Smooth muscle cell (in vitro differentiated cells): ENCODE measurements around the gene NPIPB2. TPM values are rescaled to one million over a fixed set of nuclear protein-coding genes. Genes with fewer than 3 reads are reported as not detected.

Experiments used
- DNase-seq: peaks from one replicate; lab custom pipeline; 2025; ENCODE audit not compliant: unreplicated experiment; lab: John Stamatoyannopoulos, UW
- H2AFZ ChIP-seq: fragments of 200-600 bp; sonication (generic); 2 replicates; pipeline ENCODE4 v1.6.0; 2016; ENCODE audit warnings: antibody characterized with exemption, low read depth, mild to moderate bottlenecking
- H3F3A ChIP-seq: fragments of 200-600 bp; sonication (generic); 2 replicates; pipeline ENCODE4 v1.6.0; 2017; ENCODE audit warnings: antibody characterized with exemption, low read depth
- H3K27ac ChIP-seq: fragments of 200-600 bp; sonication (generic); 2 replicates; pipeline ENCODE4 v1.5.1; 2016; ENCODE audit warnings: low read depth, mild to moderate bottlenecking
- H3K27me3 ChIP-seq: fragments of 200-600 bp; sonication (generic); 2 replicates; pipeline ENCODE4 v1.6.1; 2016; ENCODE audit warnings: low read depth, mild to moderate bottlenecking
- H3K36me3 ChIP-seq: fragments of 200-600 bp; sonication (generic); 2 replicates; pipeline ENCODE4 v1.5.1; 2016; ENCODE audit warnings: low read depth
- H3K4me1 ChIP-seq: fragments of 200-600 bp; sonication (generic); 2 replicates; pipeline ENCODE4 v1.5.1; 2016; ENCODE audit warnings: low read depth
- H3K4me2 ChIP-seq: fragments of 200-600 bp; sonication (generic); 2 replicates; pipeline ENCODE4 v1.6.0; 2016; ENCODE audit warnings: mild to moderate bottlenecking
- H3K4me3 ChIP-seq: fragments of 200-600 bp; sonication (generic); 2 replicates; pipeline ENCODE4 v1.5.1; 2016; ENCODE audit warnings: mild to moderate bottlenecking
- H3K79me2 ChIP-seq: fragments of 200-600 bp; sonication (generic); 2 replicates; pipeline ENCODE4 v1.6.0; 2016; ENCODE audit warnings: low read depth, mild to moderate bottlenecking
- H3K9ac ChIP-seq: fragments of 200-600 bp; sonication (generic); 2 replicates; pipeline ENCODE4 v1.6.0; 2016; ENCODE audit warnings: low read depth
- H3K9me3 ChIP-seq: fragments of 200-600 bp; sonication (generic); replicated peaks from 2 replicates; pipeline ENCODE4 v1.5.1; 2016; ENCODE audit warnings: low read depth
- H4K20me1 ChIP-seq: fragments of 200-600 bp; sonication (generic); 2 replicates; pipeline ENCODE4 v1.6.0; 2016; ENCODE audit warnings: low read depth
- CTCF ChIP-seq: fragments of 200-600 bp; sonication (generic); IDR thresholded peaks from 2 replicates; pipeline ENCODE4 v1.5.1; 2017; ENCODE audit warnings: borderline replicate concordance, mild to moderate bottlenecking, antibody characterized with exemption; ENCODE audit not compliant: insufficient read depth, poor library complexity, severe bottlenecking
- WGBS: methylation state at CpG from one replicate; pipeline ENCODE4 v1.1.7; 2016; ENCODE audit warnings: low lambda C conversion rate; 5-methylcytosine and 5-hydroxymethylcytosine counted together
- polyA plus RNA-seq: library from polyadenylated mRNA; unstranded; fragments of >200 nt; fragmentation: Nextera tagmentation; extraction: Ambion mirVana; gene quantifications from 2 replicates; pipeline ENCODE4 v1.2.1, GENCODE V29; 2016
- total RNA-seq: library from RNA; depleted of rRNA; stranded (reverse); fragments of >200 nt; gene quantifications from 2 replicates; pipeline ENCODE4 v1.2.3, GENCODE V29; 2014

Gene NPIPB2
- total and polyA plus RNA-seq, 2 experiments from 2014 or later, result 3.8 to 10.6 TPM

GRCh38 chr16:11890231-11890965 lies 51.4 kb downstream of the NPIPB2 start:
- peaks cover 40% of the 10 kb centered on the region for H3K79me2 ChIP-seq
- peaks cover 21% of the 10 kb centered on the region for H4K20me1 ChIP-seq
- no peak overlapping the region for H3K27ac ChIP-seq
- H3K27me3 ChIP-seq, result no peaks in the 10 kb centered on the region
- H3K4me3 ChIP-seq, result no peak overlapping the region
- 99% methylated on average over 5 of the region's 5 CpGs for WGBS
- no peak for DNase-seq
- no peaks in the 10 kb centered on the region for H3K9me3 ChIP-seq
- H3K4me2 ChIP-seq, result no peak overlapping the region
- no peak overlapping the region for H3K9ac ChIP-seq
- peaks cover 14% of the 10 kb centered on the region for H3K36me3 ChIP-seq
- no peak overlapping the region for H2AFZ ChIP-seq
- no peaks in the 10 kb centered on the region for H3K4me1 ChIP-seq
- H3F3A ChIP-seq, result no peaks in the 10 kb centered on the region
- TF ChIP-seq CTCF, result no peak

- H3K36me3 ChIP-seq, result peaks cover 15% of the 10 kb centered on the region
Measured at GRCh38 chr16:11886881-11887280, 55.0 kb downstream of the NPIPB2 start.

GRCh38 chr16:11884035-11884434 lies 57.8 kb downstream of the NPIPB2 start:
- peaks cover 32% of the 10 kb centered on the region for H4K20me1 ChIP-seq
- DNase-seq, result no peak
- no peaks in the 10 kb centered on the region for H3K27me3 ChIP-seq
- no peak overlapping the region for H3K4me2 ChIP-seq
- H2AFZ ChIP-seq, result no peak overlapping the region
- no peaks in the 10 kb centered on the region for H3F3A ChIP-seq
- H3K4me1 ChIP-seq, result no peaks in the 10 kb centered on the region
- no peak overlapping the region for H3K4me3 ChIP-seq
- H3K79me2 ChIP-seq, result peaks cover 4% of the 10 kb centered on the region
- H3K27ac ChIP-seq, result no peak overlapping the region
- H3K9me3 ChIP-seq, result no peaks in the 10 kb centered on the region
- H3K36me3 ChIP-seq, result peaks cover 14% of the 10 kb centered on the region
- H3K9ac ChIP-seq, result no peak overlapping the region
- WGBS, result 96% methylated on average over 5 of the region's 5 CpGs
- no peak for TF ChIP-seq CTCF

More at GRCh38 chr16:11886881-11887280, 55.0 kb downstream of the NPIPB2 start:
- WGBS, result 97% methylated on average over 6 of the region's 6 CpGs
- Histone ChIP-seq H3K9me3 (no peaks in the 10 kb centered on the region), H3K27me3 (no peaks in the 10 kb centered on the region), H3F3A (no peaks in the 10 kb centered on the region), H3K27ac (no peak overlapping the region), H4K20me1 (peaks cover 21% of the 10 kb centered on the region), H2AFZ (no peak overlapping the region), H3K4me3 (no peak overlapping the region), H3K4me1 (no peaks in the 10 kb centered on the region), H3K79me2 (peaks cover 17% of the 10 kb centered on the region), H3K9ac (no peak overlapping the region), H3K4me2 (no peak overlapping the region)
- DNase-seq, result no peak
- TF ChIP-seq CTCF, result no peak

GRCh38 chr16:11880007-11880406 lies 61.8 kb downstream of the NPIPB2 start:
- no peak for DNase-seq
- Histone ChIP-seq H3K79me2 (peaks cover 4% of the 10 kb centered on the region), H3K27me3 (no peaks in the 10 kb centered on the region), H3K27ac (no peak overlapping the region), H4K20me1 (peaks cover 39% of the 10 kb centered on the region), H3K9ac (no peak overlapping the region), H3K36me3 (peaks cover 19% of the 10 kb centered on the region), H3K4me2 (no peak overlapping the region), H3K4me3 (no peak overlapping the region), H3K9me3 (no peaks in the 10 kb centered on the region), H2AFZ (no peak overlapping the region), H3F3A (peaks cover 3% of the 10 kb centered on the region), H3K4me1 (no peaks in the 10 kb centered on the region)
- 97% methylated on average over 5 of the region's 5 CpGs for WGBS
- TF ChIP-seq CTCF, result no peak
